H9 (cell line): ENCODE results near the gene LITAF. TPM values are rescaled to one million over a fixed set of nuclear protein-coding genes. Genes with fewer than 3 reads are reported as not detected.

Experiments used
- DNase-seq: peaks from one replicate; pipeline ENCODE4 v3.0.0-alpha.2; 2017
- H2AFZ ChIP-seq: one replicate; pipeline ENCODE4 v1.6.1; 2013; ENCODE audit warnings: mild to moderate bottlenecking, low read length, control low read depth, moderate library complexity
- H2AK5ac ChIP-seq: 2 replicates; pipeline ENCODE4 v1.6.1; 2013; ENCODE audit warnings: low read length, control low read depth, mixed read lengths; ENCODE audit not compliant: insufficient read length
- H2BK120ac ChIP-seq: one replicate; pipeline ENCODE4 v1.6.1; 2013; ENCODE audit warnings: low read depth, mild to moderate bottlenecking, low read length, control low read depth, inconsistent platforms; ENCODE audit not compliant: poor library complexity, severe bottlenecking
- H2BK12ac ChIP-seq: 2 replicates; pipeline ENCODE4 v1.6.1; 2013; ENCODE audit warnings: low read length, control low read depth, mixed read lengths, low read depth; ENCODE audit not compliant: insufficient read length
- H2BK15ac ChIP-seq: 2 replicates; pipeline ENCODE4 v1.6.1; 2013; ENCODE audit warnings: low read depth, low read length, control low read depth
- H2BK20ac ChIP-seq: one replicate; pipeline ENCODE4 v1.6.1; 2013; ENCODE audit warnings: low read depth, mild to moderate bottlenecking, low read length, control low read depth, inconsistent platforms; ENCODE audit not compliant: poor library complexity, severe bottlenecking
- H2BK5ac ChIP-seq: 2 replicates; pipeline ENCODE4 v1.6.1; 2013; ENCODE audit warnings: low read length, control low read depth, mixed read lengths; ENCODE audit not compliant: insufficient read length
- H3K14ac ChIP-seq: 2 replicates; pipeline ENCODE4 v1.6.1; 2013; ENCODE audit warnings: low read length, control low read depth; ENCODE audit not compliant: insufficient read depth
- H3K18ac ChIP-seq: 2 replicates; pipeline ENCODE4 v1.6.1; 2013; ENCODE audit warnings: low read depth, mild to moderate bottlenecking, mixed read lengths, low read length, control low read depth; ENCODE audit not compliant: insufficient read length
- H3K23ac ChIP-seq: 2 replicates; pipeline ENCODE4 v1.6.1; 2013; ENCODE audit warnings: low read length, control low read depth, mixed read lengths, low read depth; ENCODE audit not compliant: insufficient read length
- H3K23me2 ChIP-seq: 2 replicates; pipeline ENCODE4 v1.6.1; 2013; ENCODE audit warnings: low read depth, mild to moderate bottlenecking, mixed read lengths, low read length, control low read depth; ENCODE audit not compliant: insufficient read length, poor library complexity, severe bottlenecking
- H3K27ac ChIP-seq: 2 replicates; pipeline ENCODE4 v1.5.1; 2013; ENCODE audit warnings: low read length, control low read depth, mixed read lengths, low read depth; ENCODE audit not compliant: insufficient read length
- H3K27me3 ChIP-seq: 2 replicates; pipeline ENCODE4 v1.6.1; 2013; ENCODE audit warnings: low read length, control low read depth, inconsistent platforms; ENCODE audit not compliant: insufficient read depth
- H3K4ac ChIP-seq: 2 replicates; pipeline ENCODE4 v1.6.1; 2013; ENCODE audit warnings: low read depth, mild to moderate bottlenecking, control low read depth, inconsistent platforms, low read length, moderate library complexity
- H3K4me1 ChIP-seq: 2 replicates; pipeline ENCODE4 v1.6.1; 2013; ENCODE audit warnings: low read length, control low read depth, inconsistent platforms; ENCODE audit not compliant: insufficient read depth
- H3K4me2 ChIP-seq: 2 replicates; pipeline ENCODE4 v1.6.1; 2013; ENCODE audit warnings: low read length, control low read depth, mixed read lengths; ENCODE audit not compliant: insufficient read length, insufficient read depth
- H3K56ac ChIP-seq: 2 replicates; pipeline ENCODE4 v1.6.1; 2013; ENCODE audit warnings: low read depth, mild to moderate bottlenecking, mixed read lengths, low read length, control low read depth; ENCODE audit not compliant: insufficient read length
- H3K79me1 ChIP-seq: 2 replicates; pipeline ENCODE4 v1.6.1; 2013; ENCODE audit warnings: low read depth, mild to moderate bottlenecking, moderate library complexity, low read length, control low read depth, inconsistent platforms; ENCODE audit not compliant: insufficient read depth, poor library complexity, severe bottlenecking
- H3K79me2 ChIP-seq: 2 replicates; pipeline ENCODE4 v1.6.1; 2013; ENCODE audit warnings: low read length, control low read depth, inconsistent platforms; ENCODE audit not compliant: insufficient read depth
- H3K9ac ChIP-seq: 2 replicates; pipeline ENCODE4 v1.6.1; 2013; ENCODE audit warnings: low read length, control low read depth, mixed read lengths; ENCODE audit not compliant: insufficient read length; ENCODE audit errors: extremely low read depth
- H3K9me3 ChIP-seq: one replicate; pipeline ENCODE4 v1.6.1; 2013; ENCODE audit warnings: low read depth, low read length, inconsistent platforms; ENCODE audit not compliant: control insufficient read depth
- H3T11ph ChIP-seq: one replicate; pipeline ENCODE4 v1.6.1; 2013; ENCODE audit warnings: mild to moderate bottlenecking, low read length, control low read depth, inconsistent platforms
- H4K20me1 ChIP-seq: one replicate; pipeline ENCODE4 v1.6.1; 2013; ENCODE audit not compliant: control insufficient read depth, insufficient read length, insufficient read depth
- H4K5ac ChIP-seq: 2 replicates; pipeline ENCODE4 v1.6.1; 2013; ENCODE audit warnings: low read depth, mild to moderate bottlenecking, mixed read lengths, low read length, control low read depth; ENCODE audit not compliant: insufficient read length
- H4K8ac ChIP-seq: replicated peaks from 2 replicates; pipeline ENCODE4 v1.6.1; 2013; ENCODE audit warnings: low read length, control low read depth, mixed read lengths, low read depth; ENCODE audit not compliant: insufficient read length
- H4K91ac ChIP-seq: 2 replicates; pipeline ENCODE4 v1.6.1; 2013; ENCODE audit warnings: low read depth, mild to moderate bottlenecking, moderate library complexity, mixed read lengths, low read length, control low read depth; ENCODE audit not compliant: insufficient read length
- H3K27ac Mint-ChIP-seq, 3 experiments: 2 replicates in 2 of 3; 3 replicates in 1 of 3; pipeline ENCODE4 v1.8.0; 2020 to 2021; ENCODE audit warnings: mixed read lengths in 3 of 3, mild to moderate bottlenecking in 1 of 3, moderate library complexity in 1 of 3
- H3K27me3 Mint-ChIP-seq: 2 replicates; pipeline ENCODE4 v1.8.0; 2021; ENCODE audit warnings: low read depth, mild to moderate bottlenecking, moderate library complexity, mixed read lengths
- H3K36me3 Mint-ChIP-seq, 3 experiments: 2 replicates in 2 of 3; 3 replicates in 1 of 3; pipeline ENCODE4 v1.8.0; 2020 to 2021; ENCODE audit warnings: low read depth in 3 of 3, mixed read lengths in 3 of 3; ENCODE audit not compliant: insufficient read depth in 1 of 3
- H3K4me1 Mint-ChIP-seq, 2 experiments: 2 replicates each; pipeline ENCODE4 v1.8.0; 2020; ENCODE audit warnings: mixed read lengths in 2 of 2
- H3K4me3 Mint-ChIP-seq, 2 experiments: 2 replicates in 1 of 2; 3 replicates in 1 of 2; pipeline ENCODE4 v1.8.0; 2020 to 2021; ENCODE audit warnings: mild to moderate bottlenecking in 2 of 2, mixed read lengths in 2 of 2, moderate library complexity in 1 of 2
- H3K9me3 Mint-ChIP-seq, 2 experiments: 2 replicates in 1 of 2; 3 replicates in 1 of 2; pipeline ENCODE4 v1.8.0; 2020; ENCODE audit warnings: mild to moderate bottlenecking in 2 of 2, mixed read lengths in 2 of 2, moderate library complexity in 1 of 2
- CTCF ChIP-seq: fragments of 200-600 bp; sonication (generic); conservative IDR thresholded peaks from 3 replicates; pipeline ENCODE4 v1.8.0; 2021; ENCODE audit warnings: antibody characterized with exemption, mild to moderate bottlenecking
- WGBS: extraction: QIAGEN DNeasy Blood & Tissue Kit; methylation state at CpG from one replicate; pipeline ENCODE4 v1.1.7; 2013; ENCODE audit warnings: missing lambda C conversion rate, low lambda C conversion rate, mixed read lengths; ENCODE audit not compliant: insufficient read length; ENCODE audit errors: extremely low coverage; 5-methylcytosine and 5-hydroxymethylcytosine counted together
- total RNA-seq: library from RNA; stranded (reverse); gene quantifications from 2 replicates; pipeline ENCODE4 v1.2.1, GENCODE V29; 2021

The LITAF gene
- total RNA-seq, 1 experiment from 2014 or later = 249 TPM

GRCh38 chr16:11612665-11613025 lies 25.9 kb upstream of the LITAF start:
- Histone ChIP-seq H2AK5ac (no peak overlapping the region), H3K27ac (no peak overlapping the region), H3K27me3 (no peaks in the 10 kb centered on the region), H4K20me1 (no peaks in the 10 kb centered on the region), H3K14ac (no peak overlapping the region), H4K5ac (no peak overlapping the region), H2BK12ac (no peak overlapping the region), H3K18ac (no peak overlapping the region), H3K9me3 (no peaks in the 10 kb centered on the region), H2BK120ac (no peak overlapping the region), H3K56ac (no peak overlapping the region), H3K79me1 (no peaks in the 10 kb centered on the region), H4K8ac (no peak overlapping the region), H3K4me2 (no peak overlapping the region), H2BK15ac (no peak overlapping the region), H2BK5ac (no peak overlapping the region), H3K79me2 (no peaks in the 10 kb centered on the region), H2BK20ac (no peak overlapping the region), H3K9ac (no peak overlapping the region), H3K23me2 (no peaks in the 10 kb centered on the region), H3K4me1 (no peaks in the 10 kb centered on the region; the same call in 1 of the 2 replicates), H3T11ph (no peak overlapping the region), H2AFZ (no peak overlapping the region), H4K91ac (no peak overlapping the region), H3K4ac (no peak overlapping the region), H3K23ac (no peak overlapping the region)
- Mint-ChIP-seq H3K27ac (peak overlapping the region in 1 of 3 experiments; percentile 74; a peak in 1 of 7 replicates), H3K4me3 (no peak overlapping the region), H3K9me3 (no peaks in the 10 kb centered on the region), H3K36me3 (no peaks in the 10 kb centered on the region), H3K27me3 (peaks cover 8% of the 10 kb centered on the region), H3K4me1 (peaks cover 51 to 52% of the 10 kb centered on the region in 2 experiments)
- no peak for TF ChIP-seq CTCF
- WGBS = no CpG with 5 or more reads among the region's 5 CpGs
- no peak for DNase-seq
